Dedifferentiated amniotic fluid mesenchymal stem cell (primary cell): ENCODE data around the gene PRTN3.

Source experiments
- DNase-seq: peaks from one replicate; pipeline ENCODE4 v3.0.0-alpha.2; 2016; ENCODE audit errors: extremely low spot score

PRTN3 gene

DNA sequence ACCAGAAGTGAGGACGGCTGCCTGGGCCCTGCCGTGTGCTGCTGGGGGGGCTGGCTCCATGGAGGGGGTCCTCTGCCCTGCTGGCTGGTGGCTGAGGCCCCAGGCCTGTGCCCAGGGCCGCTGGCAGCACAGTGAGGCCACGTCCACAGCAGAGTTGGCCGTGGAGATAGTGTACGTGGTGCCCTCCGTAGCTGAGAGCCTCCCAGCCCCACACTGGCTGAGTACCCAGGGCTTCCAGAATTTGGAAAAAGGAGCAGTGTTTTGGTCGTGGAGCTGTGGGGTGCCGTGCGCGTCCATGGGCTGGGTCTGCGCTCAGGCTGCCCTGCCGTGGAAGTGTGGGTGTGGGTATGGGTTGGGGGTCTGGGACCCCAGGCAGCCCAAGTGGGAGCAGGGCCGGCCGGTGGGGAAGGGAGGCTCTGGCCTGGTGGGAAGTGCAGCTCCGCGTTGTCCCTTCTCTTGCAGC lies 37.7 kb upstream of the PRTN3 start:
- DNase-seq = no peak

DNA sequence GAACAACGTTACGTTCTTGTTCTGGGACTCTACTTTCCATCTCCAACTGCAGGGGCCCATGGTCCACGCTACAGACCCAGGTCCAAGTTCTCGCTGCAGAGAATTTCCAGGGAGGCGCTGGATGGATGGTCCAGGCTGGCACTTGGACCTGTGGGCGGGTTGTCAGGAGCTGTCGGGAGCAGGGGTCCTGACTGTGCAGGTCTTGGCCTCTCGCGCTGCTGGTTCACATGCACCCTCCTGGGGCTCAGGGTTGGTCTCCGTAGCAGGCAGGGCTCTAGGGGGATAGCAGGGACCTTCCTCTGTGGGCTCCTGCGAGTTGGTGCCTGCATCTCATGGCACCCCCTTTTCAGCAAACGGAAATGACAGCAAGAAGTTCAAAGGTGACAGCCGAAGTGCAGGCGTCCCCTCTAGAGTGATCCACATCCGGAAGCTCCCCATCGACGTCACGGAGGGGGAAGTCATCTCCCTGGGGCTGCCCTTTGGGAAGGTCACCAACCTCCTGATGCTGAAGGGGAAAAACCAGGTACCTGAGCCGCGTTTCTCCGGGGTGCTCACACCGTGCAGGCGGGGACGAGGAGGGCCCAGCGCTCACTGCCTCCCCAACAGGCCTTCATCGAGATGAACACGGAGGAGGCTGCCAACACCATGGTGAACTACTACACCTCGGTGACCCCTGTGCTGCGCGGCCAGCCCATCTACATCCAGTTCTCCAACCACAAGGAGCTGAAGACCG lies 36.9 kb upstream of the PRTN3 start:
- DNase-seq = no peak

DNA sequence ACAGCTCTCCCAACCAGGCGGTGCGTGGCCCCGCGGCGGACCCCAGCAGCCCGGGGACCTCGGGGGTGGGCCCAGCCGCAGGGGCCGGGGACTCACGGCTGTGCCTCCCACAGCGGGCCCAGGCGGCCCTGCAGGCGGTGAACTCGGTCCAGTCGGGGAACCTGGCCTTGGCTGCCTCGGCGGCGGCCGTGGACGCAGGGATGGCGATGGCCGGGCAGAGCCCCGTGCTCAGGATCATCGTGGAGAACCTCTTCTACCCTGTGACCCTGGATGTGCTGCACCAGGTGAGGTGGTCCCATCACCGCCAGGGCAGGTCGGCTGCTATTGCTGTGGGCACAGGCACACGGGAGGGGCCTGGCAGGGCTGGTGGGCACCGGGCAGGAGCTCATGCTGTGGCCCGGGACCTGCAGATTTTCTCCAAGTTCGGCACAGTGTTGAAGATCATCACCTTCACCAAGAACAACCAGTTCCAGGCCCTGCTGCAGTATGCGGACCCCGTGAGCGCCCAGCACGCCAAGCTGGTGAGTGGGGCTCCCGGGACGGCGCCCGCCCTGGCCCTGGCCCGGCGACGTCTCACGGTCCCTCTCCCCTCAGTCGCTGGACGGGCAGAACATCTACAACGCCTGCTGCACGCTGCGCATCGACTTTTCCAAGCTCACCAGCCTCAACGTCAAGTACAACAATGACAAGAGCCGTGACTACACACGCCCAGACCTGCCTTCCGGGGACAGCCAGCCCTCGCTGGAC lies 36.2 kb upstream of the PRTN3 start:
- no peak for DNase-seq

DNA sequence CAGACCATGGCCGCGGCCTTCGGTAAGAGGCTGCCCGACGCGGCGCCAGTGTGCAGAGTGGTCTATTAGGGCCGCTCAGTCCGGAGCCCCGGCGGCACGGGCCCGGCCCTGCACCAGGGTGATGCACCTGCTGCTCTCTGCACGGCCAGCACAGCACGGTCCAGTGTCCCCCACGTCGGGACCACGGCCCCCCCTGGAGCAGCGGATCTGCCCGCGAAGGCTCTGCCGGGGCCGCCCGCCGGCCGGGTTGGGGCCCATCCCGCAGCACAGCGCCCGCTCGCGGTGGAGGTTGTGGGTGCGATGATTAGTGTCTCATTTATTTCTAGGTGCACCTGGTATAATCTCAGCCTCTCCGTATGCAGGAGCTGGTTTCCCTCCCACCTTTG lies 35.6 kb upstream of the PRTN3 start:
- no peak for DNase-seq

DNA sequence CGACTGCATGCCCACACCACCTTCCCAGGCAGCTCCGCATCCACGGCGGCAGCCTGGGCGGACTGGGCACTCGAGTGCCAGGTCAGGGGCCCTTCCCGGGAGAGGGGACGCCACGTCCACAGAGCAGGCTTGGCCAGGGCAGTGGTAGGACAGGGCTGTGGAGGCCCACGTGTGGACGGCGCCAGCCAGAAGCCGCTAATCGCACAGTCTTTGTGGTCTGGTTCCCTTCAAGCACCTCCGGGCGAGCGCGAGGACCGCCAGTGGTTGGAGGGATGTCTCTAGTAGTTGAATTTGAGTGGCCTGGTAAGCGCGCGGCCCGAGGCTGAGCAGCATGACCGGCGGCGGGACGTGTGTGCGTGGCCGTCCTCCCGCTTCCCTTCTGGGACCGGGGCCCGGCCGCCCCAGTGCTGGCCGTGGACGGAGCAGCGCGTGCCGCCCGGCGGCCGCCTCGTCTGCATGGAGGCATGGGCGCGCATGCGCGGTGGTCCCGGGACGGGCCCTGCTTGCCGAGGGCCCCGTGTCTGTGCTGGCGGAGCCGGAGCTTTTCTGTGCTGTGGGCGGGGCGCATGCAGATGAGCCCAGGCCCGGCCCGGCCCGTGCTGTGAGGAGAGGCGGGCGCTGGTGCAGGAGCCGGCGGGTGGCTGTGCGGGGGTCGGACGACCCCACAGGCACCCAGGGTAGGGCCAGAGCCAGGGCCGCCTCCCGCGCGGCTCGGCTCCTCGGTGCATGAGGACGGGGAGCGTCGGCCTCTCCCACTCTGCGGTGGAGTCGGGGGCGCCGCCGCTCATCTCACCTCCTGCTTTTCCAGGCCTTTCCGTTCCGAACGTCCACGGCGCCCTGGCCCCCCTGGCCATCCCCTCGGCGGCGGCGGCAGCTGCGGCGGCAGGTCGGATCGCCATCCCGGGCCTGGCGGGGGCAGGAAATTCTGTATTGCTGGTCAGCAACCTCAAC lies 34.9 kb upstream of the PRTN3 start:
- no peak for DNase-seq

DNA sequence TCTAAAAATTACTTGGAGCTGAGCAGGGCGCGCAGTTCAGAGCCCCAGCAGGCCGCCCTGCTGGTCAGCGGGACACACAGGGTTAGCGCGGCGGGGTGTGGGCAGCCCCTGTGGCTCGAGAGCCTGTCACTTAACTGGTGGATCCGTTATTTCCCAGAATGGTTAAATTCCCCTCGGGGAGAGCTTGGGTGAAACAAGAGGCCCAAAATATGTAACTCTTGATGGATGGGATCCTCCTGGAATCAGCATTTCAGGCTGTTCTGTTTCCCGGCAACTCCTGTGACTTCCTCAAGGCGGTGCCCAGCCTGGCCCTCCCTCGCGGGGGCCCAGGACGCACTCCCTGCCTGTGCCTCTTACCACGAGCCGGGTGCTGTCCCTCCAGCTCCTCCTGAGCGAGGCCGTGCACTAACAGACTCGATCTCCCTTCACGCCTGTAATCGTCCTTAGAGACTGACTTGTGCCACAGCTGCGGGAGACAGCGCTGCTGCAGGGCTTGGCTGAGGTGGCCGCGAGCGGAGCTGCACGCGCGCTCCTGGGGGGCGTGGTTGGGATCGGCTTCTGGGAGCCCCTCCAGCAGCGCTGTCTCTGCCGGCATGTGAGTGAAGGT lies 33.9 kb upstream of the PRTN3 start:
- no peak for DNase-seq

DNA sequence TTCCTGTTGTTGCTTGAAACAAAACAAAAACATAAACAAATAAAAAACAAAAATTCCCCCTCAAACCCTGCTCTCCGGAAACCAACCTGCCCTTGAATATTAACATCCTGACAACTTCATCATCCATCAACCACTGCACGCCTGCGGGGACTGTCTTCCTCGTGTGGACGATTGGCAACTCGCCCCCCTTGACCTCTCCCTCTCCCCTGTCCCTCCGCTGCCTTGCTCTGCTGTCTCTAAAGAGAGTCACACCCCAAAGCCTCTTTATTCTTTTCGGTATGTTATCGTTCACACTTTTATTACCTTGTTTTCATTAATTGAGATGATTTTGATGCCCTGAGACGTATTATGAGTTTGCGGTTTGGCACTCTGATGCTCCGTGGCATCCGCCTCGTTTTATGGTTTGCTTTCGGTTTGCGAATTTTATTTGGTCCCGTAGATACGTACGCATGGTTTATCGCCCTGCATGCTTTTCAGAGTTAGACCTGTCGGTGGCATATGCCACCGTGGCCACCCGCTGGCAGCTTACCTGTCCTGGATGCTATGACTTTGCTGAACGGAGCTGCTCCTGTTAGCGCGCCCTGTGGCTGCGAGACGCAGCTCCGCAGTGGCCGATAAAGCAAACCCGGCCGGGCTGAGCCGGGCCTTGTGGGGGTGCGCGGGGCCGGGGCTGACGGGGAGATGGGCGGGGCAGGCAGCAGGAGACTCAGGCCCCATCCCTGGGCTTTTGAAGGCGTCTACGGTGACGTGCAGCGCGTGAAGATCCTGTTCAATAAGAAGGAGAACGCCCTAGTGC lies 33.0 kb upstream of the PRTN3 start:
- DNase-seq = no peak

DNA sequence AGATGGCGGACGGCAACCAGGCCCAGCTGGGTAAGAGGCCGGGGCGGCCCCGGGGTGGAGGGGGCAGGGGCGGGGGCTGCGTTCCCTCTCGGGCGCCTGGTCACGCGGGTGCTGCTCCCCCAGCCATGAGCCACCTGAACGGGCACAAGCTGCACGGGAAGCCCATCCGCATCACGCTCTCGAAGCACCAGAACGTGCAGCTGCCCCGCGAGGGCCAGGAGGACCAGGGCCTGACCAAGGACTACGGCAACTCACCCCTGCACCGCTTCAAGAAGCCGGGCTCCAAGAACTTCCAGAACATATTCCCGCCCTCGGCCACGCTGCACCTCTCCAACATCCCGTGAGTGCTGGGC lies 32.4 kb upstream of the PRTN3 start:
- DNase-seq = no peak

DNA sequence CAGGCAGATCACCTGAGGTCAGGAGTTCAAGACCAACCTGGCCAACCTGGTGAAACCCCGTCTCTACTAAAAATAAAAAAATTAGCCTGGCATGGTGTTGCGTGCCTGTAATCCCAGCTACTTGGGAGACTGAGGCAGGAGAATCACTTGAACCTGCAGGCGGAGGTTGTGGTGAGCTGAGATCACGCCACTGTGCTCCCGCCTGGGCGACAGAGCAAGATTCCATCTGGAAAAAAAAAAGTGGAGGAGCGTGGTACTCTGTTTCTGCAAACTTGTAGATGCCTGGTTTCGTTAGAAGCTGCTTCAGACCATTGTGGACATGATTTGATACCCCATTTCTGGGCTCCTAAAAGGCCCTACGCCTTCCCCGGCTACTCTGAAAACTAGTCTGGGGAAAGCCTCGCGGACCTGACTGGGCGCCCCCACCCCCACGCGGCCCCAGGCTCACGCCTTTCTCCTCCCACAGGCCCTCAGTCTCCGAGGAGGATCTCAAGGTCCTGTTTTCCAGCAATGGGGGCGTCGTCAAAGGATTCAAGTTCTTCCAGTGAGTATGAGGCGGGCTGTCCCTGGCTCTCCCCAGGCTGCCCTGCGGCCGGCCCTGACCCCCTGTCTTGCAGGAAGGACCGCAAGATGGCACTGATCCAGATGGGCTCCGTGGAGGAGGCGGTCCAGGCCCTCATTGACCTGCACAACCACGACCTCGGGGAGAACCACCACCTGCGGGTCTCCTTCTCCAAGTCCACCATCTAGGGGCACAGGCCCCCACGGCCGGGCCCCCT lies 30.5 kb upstream of the PRTN3 start:
- no peak for DNase-seq

DNA sequence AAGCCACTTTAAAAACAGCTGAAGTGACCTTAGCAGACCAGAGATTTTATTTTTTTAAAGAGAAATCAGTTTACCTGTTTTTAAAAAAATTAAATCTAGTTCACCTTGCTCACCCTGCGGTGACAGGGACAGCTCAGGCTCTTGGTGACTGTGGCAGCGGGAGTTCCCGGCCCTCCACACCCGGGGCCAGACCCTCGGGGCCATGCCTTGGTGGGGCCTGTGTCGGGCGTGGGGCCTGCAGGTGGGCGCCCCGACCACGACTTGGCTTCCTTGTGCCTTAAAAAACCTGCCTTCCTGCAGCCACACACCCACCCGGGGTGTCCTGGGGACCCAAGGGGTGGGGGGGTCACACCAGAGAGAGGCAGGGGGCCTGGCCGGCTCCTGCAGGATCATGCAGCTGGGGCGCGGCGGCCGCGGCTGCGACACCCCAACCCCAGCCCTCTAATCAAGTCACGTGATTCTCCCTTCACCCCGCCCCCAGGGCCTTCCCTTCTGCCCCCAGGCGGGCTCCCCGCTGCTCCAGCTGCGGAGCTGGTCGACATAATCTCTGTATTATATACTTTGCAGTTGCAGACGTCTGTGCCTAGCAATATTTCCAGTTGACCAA lies 29.8 kb upstream of the PRTN3 start:
- DNase-seq = no peak

DNA sequence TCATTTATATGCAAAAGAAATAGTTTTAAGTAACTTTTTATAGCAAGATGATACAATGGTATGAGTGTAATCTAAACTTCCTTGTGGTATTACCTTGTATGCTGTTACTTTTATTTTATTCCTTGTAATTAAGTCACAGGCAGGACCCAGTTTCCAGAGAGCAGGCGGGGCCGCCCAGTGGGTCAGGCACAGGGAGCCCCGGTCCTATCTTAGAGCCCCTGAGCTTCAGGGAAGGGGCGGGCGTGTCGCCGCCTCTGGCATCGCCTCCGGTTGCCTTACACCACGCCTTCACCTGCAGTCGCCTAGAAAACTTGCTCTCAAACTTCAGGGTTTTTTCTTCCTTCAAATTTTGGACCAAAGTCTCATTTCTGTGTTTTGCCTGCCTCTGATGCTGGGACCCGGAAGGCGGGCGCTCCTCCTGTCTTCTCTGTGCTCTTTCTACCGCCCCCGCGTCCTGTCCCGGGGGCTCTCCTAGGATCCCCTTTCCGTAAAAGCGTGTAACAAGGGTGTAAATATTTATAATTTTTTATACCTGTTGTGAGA lies 29.2 kb upstream of the PRTN3 start:
- no peak for DNase-seq

DNA sequence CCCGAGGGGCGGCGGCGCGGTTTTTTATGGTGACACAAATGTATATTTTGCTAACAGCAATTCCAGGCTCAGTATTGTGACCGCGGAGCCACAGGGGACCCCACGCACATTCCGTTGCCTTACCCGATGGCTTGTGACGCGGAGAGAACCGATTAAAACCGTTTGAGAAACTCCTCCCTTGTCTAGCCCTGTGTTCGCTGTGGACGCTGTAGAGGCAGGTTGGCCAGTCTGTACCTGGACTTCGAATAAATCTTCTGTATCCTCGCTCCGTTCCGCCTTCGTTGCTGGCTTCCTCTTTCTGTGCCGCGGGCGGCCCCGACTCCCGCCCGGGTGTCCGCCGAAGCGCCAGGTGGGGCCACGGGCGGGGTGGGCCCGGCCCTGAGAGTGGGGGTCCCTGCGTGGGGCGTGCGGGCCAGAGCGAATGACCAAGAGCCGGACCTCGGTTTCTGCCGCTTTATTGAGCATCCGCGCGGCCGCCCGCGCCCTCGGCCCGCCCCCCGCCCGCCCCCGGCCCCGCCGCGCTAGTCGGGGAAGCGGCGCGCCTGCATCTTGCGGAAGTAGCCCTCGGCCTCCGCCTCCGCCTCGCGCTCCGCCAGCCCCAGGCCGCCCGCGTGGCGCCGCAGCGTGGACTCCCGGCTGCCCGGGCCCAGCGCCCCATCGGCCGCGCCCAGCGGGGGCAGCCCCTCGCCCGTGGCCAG lies 28.6 kb upstream of the PRTN3 start:
- DNase-seq = no peak

DNA sequence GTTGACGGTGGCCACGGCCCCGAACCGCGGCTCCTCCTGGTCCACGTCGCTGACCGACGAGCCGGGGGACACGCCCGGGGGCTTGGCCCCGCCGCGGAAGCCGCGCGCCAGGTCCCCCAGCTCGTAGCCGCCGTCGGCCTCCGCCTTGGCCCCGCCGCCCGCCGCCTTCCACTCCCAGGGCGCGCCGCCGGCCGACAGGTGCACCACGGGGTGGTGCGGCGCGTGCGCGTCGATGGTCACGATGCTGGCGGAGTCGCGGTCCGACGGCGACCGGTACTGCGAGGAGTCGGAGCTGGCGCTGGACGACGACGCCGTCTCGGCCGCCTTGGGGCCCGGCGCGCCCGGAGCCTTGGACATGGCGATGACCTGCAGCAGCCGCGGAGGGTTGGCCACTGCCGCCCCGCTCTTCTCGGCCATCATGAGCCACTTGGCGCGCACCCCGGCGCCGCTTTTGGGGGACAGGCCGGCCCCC lies 28.0 kb upstream of the PRTN3 start:
- no peak for DNase-seq

DNA sequence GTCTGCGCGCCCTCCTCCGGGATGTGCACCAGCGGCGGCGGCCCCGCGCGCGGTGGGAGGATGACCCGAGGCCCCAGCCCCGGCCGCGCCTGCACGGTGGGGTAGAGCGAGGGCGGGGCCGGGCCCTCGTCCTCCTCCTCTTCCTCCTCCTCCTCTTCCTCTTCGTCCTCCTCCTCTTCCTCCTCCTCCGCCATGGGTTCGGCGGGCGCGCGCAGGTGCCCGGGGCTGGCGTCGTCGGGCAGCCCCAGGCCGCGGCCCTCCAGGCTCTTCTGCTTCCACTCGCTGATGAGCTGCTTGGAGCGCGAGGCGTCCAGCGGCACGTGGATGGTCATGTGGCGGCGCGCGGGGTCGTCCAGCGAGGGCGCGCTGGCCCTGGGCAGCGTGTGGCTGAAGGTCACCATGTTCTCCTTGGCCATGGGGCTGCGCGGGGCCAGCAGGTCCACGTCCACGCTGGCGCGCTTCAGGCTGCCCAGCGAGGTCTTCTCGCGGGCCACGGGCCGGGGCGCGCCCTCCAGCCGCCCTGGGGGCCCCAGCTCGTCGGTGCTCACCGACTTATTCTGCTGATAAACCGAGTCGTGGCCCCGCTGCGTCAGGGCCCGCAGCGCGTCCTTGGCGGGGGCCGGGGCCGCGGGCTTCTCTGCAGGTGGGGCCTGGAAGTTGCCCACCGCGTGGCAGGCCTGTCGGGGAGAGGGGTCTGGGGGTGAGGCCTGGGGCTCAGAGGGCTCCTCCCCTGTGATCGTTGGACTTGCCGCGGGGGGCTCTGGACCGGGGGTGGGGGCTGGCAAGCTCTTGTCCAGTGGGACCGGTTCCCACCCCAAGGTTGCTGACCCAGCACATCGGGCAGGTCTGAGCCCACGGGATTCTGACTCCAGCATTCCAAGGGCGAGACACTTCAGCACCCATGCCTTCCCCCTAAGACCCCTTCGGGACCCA lies 27.3 kb upstream of the PRTN3 start:
- DNase-seq = no peak

DNA sequence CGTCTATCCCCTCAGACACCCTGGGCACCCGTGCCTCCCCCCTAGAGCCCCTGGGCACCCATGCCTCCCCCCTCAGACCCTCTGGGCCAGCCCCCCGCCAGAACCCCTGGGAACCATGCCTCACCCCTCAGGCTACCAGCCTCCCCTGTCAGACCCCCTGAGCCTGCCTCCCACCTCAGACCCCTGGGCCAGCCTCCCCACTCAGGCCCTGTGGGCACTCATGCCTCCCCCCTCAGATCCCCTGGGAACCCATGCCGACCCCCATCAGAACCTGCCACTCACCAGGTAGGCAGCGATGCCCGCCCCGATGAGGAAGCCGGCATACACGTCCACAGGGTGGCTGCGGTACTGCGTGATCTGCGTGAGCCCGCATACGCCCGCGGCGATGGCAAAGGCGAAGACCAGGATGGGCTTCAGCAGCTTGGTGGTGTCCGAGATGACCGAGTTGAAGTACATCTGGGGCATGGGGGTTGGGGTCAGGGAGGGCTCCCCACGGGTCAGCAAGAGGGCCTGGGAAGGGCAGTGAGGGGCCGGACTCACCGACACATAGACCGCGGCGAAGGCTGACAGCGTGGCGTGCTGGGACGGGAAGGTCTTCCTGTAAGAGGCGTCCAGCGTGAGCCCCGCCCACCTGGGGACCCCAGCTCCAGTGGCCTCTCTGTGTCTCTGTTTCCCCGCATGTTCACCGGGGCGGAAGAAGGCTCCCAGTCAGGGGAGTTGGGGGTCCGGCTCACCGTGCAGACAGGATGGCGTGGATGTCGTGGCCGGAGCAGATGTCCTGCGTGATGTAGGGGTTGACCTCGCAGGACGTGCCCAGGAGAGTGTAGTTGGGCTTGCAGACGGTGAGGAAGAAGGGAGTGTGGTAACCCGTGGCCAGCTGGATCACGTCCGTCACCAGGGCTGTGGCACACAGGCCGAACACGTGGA lies 26.4 kb upstream of the PRTN3 start:
- DNase-seq = no peak

DNA sequence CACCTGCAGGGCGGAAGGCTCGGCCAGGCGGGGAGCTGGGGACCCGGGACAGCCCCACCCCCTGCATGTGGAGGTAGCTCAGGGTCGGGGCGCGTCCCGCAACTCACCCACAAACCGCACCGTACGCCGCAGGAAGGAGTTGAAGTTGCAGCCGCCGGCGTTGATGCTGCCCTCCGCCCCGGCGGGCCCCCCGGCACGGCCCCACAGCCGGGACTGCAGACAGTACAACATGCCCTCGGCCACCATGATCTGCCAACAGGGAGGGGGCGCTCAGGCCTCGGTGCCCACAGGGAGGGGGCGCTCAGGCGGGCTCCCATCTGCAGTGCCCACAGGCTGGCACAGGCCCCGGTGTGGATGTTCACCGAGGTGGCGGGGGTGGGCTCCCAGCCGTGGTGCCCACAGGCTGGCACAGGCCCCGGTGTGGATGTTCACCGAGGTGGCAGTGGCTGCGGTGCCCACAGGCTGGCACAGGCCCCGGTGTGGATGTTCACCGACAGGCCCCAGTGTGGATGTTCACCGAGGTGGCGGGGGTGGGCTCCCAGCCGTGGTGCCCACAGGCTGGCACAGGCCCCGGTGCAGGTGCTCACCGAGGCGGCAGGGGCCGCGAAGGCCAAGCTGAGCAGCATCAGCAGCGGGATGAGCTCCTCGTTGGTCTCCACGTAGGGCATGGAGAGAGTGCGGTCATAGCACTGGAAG lies 25.6 kb upstream of the PRTN3 start:
- DNase-seq = no peak
